A673 (cell line): ENCODE results near the gene TMOD2. TPM values are rescaled to one million over a fixed set of nuclear protein-coding genes. Genes with fewer than 3 reads are reported as not detected.

Experiments used
- BruUV-seq: library from RNA; stranded (reverse); fragments of 400-500 nt; replicated peaks from 2 replicates; lab custom pipeline; 2021; lab: Mats Ljungman, UMichigan
- CTCF ChIA-PET: fragments of 300-600 bp; sonication (Branson Sonifier 250); formaldehyde crosslinking; loops from one replicate; lab custom pipeline; 2022; ENCODE audit warnings: antibody characterized with exemption; lab: Charles Lee
- POLR2A ChIA-PET: fragments of 300-600 bp; sonication (Branson Sonifier 250); formaldehyde crosslinking; loops from one replicate; lab custom pipeline; 2022; ENCODE audit warnings: antibody characterized with exemption; ENCODE audit not compliant: low non-redundant PET; lab: Charles Lee
- DNase-seq: peaks from one replicate; pipeline ENCODE4 v3.0.0-alpha.2; 2015; ENCODE audit warnings: low spot score
- H3K27ac ChIP-seq: fragments of 200-600 bp; sonication (generic); 2 replicates; pipeline ENCODE4 v1.5.1; 2016; ENCODE audit warnings: mixed run types, low read depth, mild to moderate bottlenecking, mixed read lengths, antibody characterized with exemption, low read length; ENCODE audit not compliant: poor library complexity, severe bottlenecking
- H3K27me3 ChIP-seq: fragments of 200-600 bp; sonication (generic); replicated peaks from 2 replicates; pipeline ENCODE4 v1.6.1; 2017; ENCODE audit warnings: mixed run types, low read depth, mild to moderate bottlenecking, mixed read lengths, antibody characterized with exemption, low read length; ENCODE audit not compliant: insufficient read depth, poor library complexity
- H3K36me3 ChIP-seq: fragments of 200-600 bp; sonication (generic); 2 replicates; pipeline ENCODE4 v1.6.1; 2016; ENCODE audit warnings: mixed run types, mild to moderate bottlenecking, mixed read lengths, antibody characterized with exemption, low read length; ENCODE audit not compliant: insufficient read depth, poor library complexity, severe bottlenecking
- H3K4me1 ChIP-seq: fragments of 200-600 bp; sonication (generic); 2 replicates; pipeline ENCODE4 v1.6.1; 2017; ENCODE audit warnings: mixed run types, mild to moderate bottlenecking, mixed read lengths, antibody characterized with exemption, low read length; ENCODE audit not compliant: insufficient read depth, poor library complexity, severe bottlenecking
- H3K4me3 ChIP-seq: fragments of 200-600 bp; sonication (generic); 2 replicates; pipeline ENCODE4 v1.5.1; 2016; ENCODE audit warnings: low read depth, mixed run types, mild to moderate bottlenecking, mixed read lengths, low read length; ENCODE audit not compliant: poor library complexity, severe bottlenecking
- H3K9me3 ChIP-seq: fragments of 200-600 bp; sonication (generic); 2 replicates; pipeline ENCODE4 v1.6.1; 2016; ENCODE audit warnings: mixed run types, low read depth, mild to moderate bottlenecking, mixed read lengths, antibody characterized with exemption, low read length; ENCODE audit not compliant: poor library complexity, severe bottlenecking
- EZH2 ChIP-seq: fragments of 200-600 bp; sonication (generic); IDR thresholded peaks from 2 replicates; pipeline ENCODE4 v1.6.1; 2017; ENCODE audit warnings: borderline replicate concordance, low read depth, mild to moderate bottlenecking, mixed read lengths, antibody characterized with exemption, low read length; ENCODE audit not compliant: poor library complexity, severe bottlenecking
- intact Hi-C: fragments of 100-400 bp; cut with micrococcal nuclease; formaldehyde crosslinking; loops from one replicate; pipeline ENCODE4 v1.10.0; 2022; ENCODE audit not compliant: unreplicated experiment
- total RNA-seq: library from RNA; stranded (reverse); gene quantifications from 2 replicates; pipeline ENCODE4 v1.2.3, GENCODE V29; 2021
- TF ChIP-seq, protein P1 (sequence below): fragments of 300-800, 200-600 bp; sonication (generic); conservative IDR thresholded peaks from 2 replicates; pipeline ENCODE4 v1.5.1; 2017; ENCODE audit warnings: low read depth, mild to moderate bottlenecking, antibody characterized with exemption, low read length, moderate library complexity, mixed read lengths

Gene TMOD2
- total RNA-seq, 1 experiment from 2014 or later = 0.67 TPM

DNA sequence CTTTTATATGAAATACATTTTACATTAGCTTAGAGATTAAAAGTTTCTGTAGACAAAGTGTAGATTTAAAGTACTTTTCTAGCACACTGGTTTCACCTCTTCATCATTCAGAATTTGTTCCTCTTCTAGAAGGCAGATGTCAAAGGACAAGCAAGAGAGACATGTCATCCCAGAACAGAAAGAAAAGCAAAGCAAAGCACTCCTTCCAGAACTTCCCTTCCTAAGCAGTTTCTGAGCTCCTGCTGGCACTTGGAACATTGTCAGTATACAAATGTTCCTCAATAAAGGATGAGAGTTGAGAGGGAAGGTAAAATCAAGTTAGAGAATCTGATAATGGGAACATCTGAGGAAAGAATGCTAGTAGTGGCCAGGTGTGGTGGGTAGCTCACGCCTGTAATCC lies 104.2 kb downstream of the TMOD2 start:
- H3K4me3 ChIP-seq = no peak overlapping the region
- H3K36me3 ChIP-seq = no peaks in the 10 kb centered on the region
- no peaks in the 10 kb centered on the region for H3K9me3 ChIP-seq
- intact Hi-C loops = no loop called here
- ChIA-PET POLR2A (no interaction called here), CTCF (no interaction called here)
- no peak for TF ChIP-seq EZH2
- TF ChIP-seq, protein P1, sequence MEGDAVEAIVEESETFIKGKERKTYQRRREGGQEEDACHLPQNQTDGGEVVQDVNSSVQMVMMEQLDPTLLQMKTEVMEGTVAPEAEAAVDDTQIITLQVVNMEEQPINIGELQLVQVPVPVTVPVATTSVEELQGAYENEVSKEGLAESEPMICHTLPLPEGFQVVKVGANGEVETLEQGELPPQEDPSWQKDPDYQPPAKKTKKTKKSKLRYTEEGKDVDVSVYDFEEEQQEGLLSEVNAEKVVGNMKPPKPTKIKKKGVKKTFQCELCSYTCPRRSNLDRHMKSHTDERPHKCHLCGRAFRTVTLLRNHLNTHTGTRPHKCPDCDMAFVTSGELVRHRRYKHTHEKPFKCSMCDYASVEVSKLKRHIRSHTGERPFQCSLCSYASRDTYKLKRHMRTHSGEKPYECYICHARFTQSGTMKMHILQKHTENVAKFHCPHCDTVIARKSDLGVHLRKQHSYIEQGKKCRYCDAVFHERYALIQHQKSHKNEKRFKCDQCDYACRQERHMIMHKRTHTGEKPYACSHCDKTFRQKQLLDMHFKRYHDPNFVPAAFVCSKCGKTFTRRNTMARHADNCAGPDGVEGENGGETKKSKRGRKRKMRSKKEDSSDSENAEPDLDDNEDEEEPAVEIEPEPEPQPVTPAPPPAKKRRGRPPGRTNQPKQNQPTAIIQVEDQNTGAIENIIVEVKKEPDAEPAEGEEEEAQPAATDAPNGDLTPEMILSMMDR = no peak
- H3K4me1 ChIP-seq = peaks cover 39% of the 10 kb centered on the region
- BruUV-seq = no TSS peak
- H3K27ac ChIP-seq = no peak overlapping the region
- no peaks in the 10 kb centered on the region for H3K27me3 ChIP-seq
- DNase-seq = no peak

DNA sequence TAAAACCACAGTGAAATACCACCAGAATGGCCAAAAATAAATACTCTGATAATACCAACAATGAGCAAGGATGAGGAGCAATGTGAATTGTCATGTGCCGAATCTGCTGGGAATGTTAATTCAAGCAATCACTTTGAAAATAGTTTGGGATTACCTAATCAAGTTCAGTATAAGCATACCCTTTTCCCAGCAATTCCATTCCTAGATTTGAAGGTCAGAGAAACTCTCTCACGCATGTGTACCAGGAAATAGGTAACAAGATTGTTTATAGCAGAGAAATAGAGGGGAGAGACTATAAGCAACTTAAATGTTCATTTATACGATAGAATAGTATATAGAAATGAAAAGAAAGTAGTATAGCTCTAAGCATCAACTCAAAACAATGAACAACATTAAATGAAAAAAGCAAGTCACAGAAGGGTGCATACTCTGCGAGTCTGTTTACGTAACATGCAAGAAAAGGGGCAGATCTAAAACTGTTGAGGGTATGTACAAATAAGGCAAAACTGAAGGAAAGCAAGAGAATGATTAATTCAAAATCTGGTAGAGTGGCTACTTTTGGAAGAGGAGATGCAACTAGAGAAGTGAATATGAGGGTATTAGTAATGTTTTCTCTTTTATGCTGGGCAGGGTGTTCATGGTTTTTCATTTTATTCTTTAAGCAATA lies 105.5 kb downstream of the TMOD2 start:
- no peak for DNase-seq
- Histone ChIP-seq H3K9me3 (no peaks in the 10 kb centered on the region), H3K4me3 (no peak overlapping the region), H3K27ac (no peak overlapping the region), H3K4me1 (peaks cover 45% of the 10 kb centered on the region), H3K27me3 (no peaks in the 10 kb centered on the region), H3K36me3 (no peaks in the 10 kb centered on the region)
- intact Hi-C loops = no loop called here
- TF ChIP-seq, protein P1 = no peak
- TF ChIP-seq EZH2 = no peak
- BruUV-seq = no TSS peak
- ChIA-PET CTCF (no interaction called here), POLR2A (no interaction called here)

DNA sequence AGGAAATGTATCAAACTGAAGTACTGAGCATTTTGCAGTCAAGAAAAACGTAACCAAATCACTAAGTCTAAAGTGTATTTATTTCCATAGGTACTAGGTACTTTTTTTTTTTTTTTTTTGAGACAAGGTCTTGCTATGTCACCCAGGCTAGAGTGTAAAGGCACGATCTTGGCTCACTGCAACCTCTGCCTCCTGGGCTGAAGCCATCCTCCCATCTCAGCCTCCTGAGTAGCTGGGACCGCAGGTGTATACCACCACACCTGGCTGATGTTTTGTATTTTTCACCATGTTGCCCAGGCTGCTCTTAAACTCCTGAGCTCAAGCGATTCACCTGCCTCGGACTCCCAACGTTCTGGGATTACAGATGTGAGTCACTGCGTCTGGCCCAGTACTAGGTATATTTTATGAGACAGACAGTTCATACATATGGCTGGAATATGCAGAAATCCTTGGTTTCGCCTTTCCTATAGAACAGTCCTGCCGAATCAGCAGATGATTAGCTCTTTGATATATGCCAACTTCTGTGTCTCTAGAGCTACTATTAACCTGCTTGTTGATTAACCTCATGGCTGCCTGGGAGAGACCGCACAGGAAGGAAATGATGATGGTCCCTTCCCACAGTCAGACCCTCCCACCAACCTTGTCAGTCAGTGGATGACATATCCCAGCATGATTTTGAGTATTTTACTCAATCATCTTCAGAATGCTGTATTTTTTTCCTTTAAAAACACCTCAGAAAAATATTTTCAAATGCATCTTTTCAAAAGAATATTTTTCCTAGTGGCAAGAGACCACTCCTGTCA lies 110.4 kb downstream of the TMOD2 start:
- POLR2A ChIA-PET = no interaction called here
- peaks cover 21% of the 10 kb centered on the region for H3K4me1 ChIP-seq
- no peaks in the 10 kb centered on the region for H3K9me3 ChIP-seq
- no peak for TF ChIP-seq EZH2
- TF ChIP-seq, protein P1 = no peak
- no peak overlapping the region for H3K4me3 ChIP-seq
- no peaks in the 10 kb centered on the region for H3K27me3 ChIP-seq
- DNase-seq = no peak
- H3K36me3 ChIP-seq = peaks cover 18% of the 10 kb centered on the region
- no TSS peak for BruUV-seq
- CTCF ChIA-PET = no interaction called here
- no peak overlapping the region for H3K27ac ChIP-seq
- intact Hi-C loops = no loop called here
